ENCODE measurements around the gene LRRD1.

GRCh38 chr7:92141161-92141560 is 37.8 kb downstream of the LRRD1 start:
- TF ChIP-seq CTCF (IDR thresholded peaks at IDR 0.05; ENCODE audit: low read depth, low read length) (no peak), EZH2phosphoT487 (IDR thresholded peaks at IDR 0.05; ENCODE audit: low read depth) (no peak)
